Stimulated activated naive CD8-positive, alpha-beta T cell treated with anti-CD3 and anti-CD28 coated beads, Interleukin-15, amount 100 ng/mL, for 72 hours (primary cell): Measurements from ENCODE around the gene MGMT.
A peak's percentile ranks its signal among the peaks of the same experiment; 100 is the strongest.

Experiments used
- ATAC-seq: fragments of 150-1000 bp; cut with Tn5 transposase; 2 replicates; pipeline ENCODE4 v1.10.0; 2021; ENCODE audit warnings: mild to moderate bottlenecking, moderate library complexity
- DNase-seq, 2 donors: peaks; one replicate each; pipeline ENCODE4 v3.0.0; 2021 to 2022
- H3K27ac Mint-ChIP-seq, 2 donors: one replicate each; pipeline ENCODE4 v1.8.0; 2022; ENCODE audit warnings: mild to moderate bottlenecking in 2 of 2, mixed read lengths in 2 of 2, moderate library complexity in 2 of 2
- H3K27me3 Mint-ChIP-seq: one replicate; pipeline ENCODE4 v1.8.0; 2022; ENCODE audit warnings: mixed read lengths
- H3K4me1 Mint-ChIP-seq: one replicate; pipeline ENCODE4 v1.8.0; 2022; ENCODE audit warnings: mild to moderate bottlenecking, mixed read lengths
- H3K4me3 Mint-ChIP-seq, 2 donors: one replicate each; pipeline ENCODE4 v1.8.0; 2022; ENCODE audit warnings: mild to moderate bottlenecking in 2 of 2, mixed read lengths in 2 of 2, moderate library complexity in 1 of 2
- H3K9me3 Mint-ChIP-seq, 2 donors: one replicate each; pipeline ENCODE4 v1.8.0; 2022; ENCODE audit warnings: mixed read lengths in 2 of 2

The MGMT gene

DNA sequence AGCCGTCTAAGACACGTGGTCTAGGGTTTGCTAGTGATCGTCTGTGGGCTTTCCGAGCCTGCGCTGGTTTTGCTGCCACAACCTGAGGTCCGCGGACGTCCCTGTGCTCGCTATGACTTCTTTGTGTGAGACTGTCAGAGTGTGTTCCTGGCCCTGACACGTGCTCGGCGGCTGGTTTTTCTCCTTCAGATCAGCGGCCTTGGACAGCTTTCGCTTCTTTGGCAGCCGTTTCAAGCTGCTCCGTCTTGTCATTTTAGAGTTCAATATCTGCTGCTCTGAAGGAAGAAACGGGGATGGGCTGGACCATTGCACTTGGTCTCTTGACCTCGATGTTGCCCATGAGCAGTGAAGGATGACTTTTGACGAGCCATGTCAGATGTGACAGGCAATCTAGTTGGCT is 147.3 kb downstream of the MGMT start:
- H3K27ac Mint-ChIP-seq, result no peak overlapping the region
- H3K27me3 Mint-ChIP-seq, result no peaks in the 10 kb centered on the region

DNA sequence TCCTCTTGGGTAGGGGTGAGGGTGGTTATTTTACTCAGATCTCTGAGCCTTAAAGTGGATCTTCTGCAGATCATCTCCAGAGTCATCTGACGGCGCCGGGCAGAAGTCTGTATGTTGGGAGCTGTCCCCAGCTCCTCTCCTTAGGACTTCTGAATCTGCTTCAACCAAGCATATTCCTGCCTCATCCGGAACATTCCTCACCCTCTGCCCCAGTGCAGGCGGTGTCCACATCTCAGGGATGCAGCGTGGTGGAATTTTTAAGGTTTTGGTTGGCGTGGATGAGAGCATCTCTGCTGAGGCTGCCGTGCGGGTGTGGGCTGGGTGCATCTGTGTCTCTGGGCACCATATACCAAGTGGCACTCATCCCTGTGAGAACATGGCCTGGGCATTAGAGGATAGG is 148.3 kb downstream of the MGMT start:
- Mint-ChIP-seq H3K4me3 (no peak overlapping the region), H3K4me1 (no peaks in the 10 kb centered on the region), H3K27ac (no peak overlapping the region), H3K9me3 (peaks cover 12 to 65% of the 10 kb centered on the region in 2 donors), H3K27me3 (no peaks in the 10 kb centered on the region)
- DNase-seq, result no peak
- ATAC-seq, result no peak

More for the DNA sequence above, 147.3 kb downstream of the MGMT start:
- ATAC-seq (no peak), DNase-seq (no peak)
- H3K4me1 Mint-ChIP-seq, result no peaks in the 10 kb centered on the region
- no peak overlapping the region for H3K4me3 Mint-ChIP-seq
- H3K9me3 Mint-ChIP-seq, result peaks cover 12 to 71% of the 10 kb centered on the region in 2 donors

DNA sequence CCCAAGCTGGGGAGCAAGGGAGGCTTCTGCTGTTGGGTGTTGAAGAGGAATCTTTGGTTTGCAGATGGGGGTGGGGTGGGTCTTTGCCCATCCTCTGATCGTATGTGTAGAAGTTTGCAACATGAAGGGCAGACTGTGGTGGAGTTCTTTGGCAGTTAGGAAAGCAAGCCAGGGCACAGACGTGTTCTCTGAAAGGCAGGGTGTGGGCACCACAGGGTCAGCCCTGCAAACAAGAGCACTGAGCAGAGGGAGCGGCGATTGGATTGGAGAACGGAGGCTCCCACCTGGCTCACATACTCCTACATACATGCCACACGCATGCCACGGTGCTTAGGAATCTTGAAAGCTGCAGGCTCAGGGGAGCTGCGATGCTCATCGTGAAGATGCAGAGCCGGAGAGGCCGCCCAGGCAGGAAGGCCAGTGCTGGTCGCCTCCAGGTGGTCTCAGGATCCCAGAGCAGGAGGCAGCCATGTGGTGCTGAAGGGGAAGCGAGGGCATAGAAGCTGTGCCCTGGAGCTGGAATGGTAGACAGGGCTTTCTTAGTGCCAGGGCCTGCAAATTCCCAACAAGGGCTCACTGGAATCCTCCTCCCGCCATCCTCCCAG is 149.0 kb downstream of the MGMT start:
- no peak for DNase-seq
- H3K4me3 Mint-ChIP-seq, result no peak overlapping the region
- H3K9me3 Mint-ChIP-seq, result peaks cover 12 to 63% of the 10 kb centered on the region in 2 donors
- no peak overlapping the region for H3K27ac Mint-ChIP-seq
- ATAC-seq, result no peak
- no peaks in the 10 kb centered on the region for H3K27me3 Mint-ChIP-seq
- H3K4me1 Mint-ChIP-seq, result peaks cover under 1% of the 10 kb centered on the region

DNA sequence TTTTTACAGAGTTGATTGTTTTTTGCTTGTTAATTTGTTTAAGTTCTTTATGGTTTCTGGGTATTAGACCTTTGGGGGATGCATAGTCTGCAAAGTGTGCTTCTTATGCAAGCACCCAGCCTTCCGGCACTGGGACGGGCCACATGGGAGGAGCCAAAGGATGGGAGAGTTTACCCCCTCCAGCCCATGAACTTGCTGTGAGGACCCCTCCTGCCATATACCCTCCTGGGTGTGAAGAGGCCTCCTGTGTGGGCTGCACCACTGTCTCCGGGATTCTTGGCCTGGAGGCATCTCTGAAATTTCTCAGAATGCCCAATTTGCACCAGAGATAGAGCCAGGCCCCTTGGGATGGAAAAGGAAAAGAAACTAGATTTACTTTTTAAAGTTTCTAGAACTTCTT is 150.7 kb downstream of the MGMT start:
- ATAC-seq (no peak), DNase-seq (no peak)
- Mint-ChIP-seq H3K9me3 (peaks cover 16 to 67% of the 10 kb centered on the region in 2 donors), H3K27ac (no peak overlapping the region), H3K27me3 (no peaks in the 10 kb centered on the region), H3K4me3 (no peak overlapping the region), H3K4me1 (peaks cover 5% of the 10 kb centered on the region)

DNA sequence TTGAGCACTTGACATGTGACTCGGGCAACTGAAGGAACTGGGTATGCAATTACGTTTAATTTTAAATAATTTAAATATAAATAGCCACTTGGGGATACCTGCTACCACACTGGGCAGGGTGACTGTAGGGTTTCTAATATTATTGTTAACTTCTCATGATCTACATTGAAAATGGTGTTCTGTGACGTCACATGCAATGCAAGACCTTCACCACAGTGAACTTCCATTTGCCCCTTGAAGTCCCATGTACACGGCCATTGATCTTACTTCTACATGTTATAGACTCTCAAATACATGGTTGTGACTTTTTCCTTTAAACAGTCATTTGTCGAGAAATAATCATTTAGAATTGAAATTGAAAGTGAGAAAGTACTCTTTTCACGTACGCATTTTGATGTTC is 154.0 kb downstream of the MGMT start:
- Mint-ChIP-seq H3K9me3 (peaks cover 14 to 73% of the 10 kb centered on the region in 2 donors), H3K27me3 (no peaks in the 10 kb centered on the region), H3K4me3 (no peak overlapping the region), H3K27ac (no peak overlapping the region), H3K4me1 (peaks cover 5% of the 10 kb centered on the region)
- ATAC-seq (no peak), DNase-seq (no peak)

DNA sequence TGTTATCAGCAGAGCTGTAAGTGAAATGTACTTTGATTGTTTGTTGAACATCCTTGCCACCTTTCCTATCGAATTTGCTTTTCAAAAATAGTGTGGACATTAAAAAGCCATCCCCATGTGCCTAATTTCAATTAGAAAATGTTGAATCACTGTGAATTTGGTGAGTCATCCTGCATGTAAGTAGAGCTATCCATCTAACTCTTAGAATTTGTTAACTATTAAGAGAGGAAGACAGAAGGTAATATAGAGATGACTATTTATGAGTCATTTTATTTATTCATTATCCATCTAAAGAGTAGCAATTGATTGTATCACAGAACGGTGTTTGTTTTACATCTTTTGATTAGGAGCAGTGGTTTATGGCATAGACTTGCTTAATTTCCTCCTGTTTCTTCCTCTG is 154.7 kb downstream of the MGMT start:
- no peak overlapping the region for H3K27ac Mint-ChIP-seq
- H3K4me3 Mint-ChIP-seq, result no peak overlapping the region
- H3K27me3 Mint-ChIP-seq, result no peaks in the 10 kb centered on the region
- ATAC-seq, result no peak
- H3K9me3 Mint-ChIP-seq, result peaks cover 14 to 73% of the 10 kb centered on the region in 2 donors
- peaks cover 5% of the 10 kb centered on the region for H3K4me1 Mint-ChIP-seq
- DNase-seq, result no peak

DNA sequence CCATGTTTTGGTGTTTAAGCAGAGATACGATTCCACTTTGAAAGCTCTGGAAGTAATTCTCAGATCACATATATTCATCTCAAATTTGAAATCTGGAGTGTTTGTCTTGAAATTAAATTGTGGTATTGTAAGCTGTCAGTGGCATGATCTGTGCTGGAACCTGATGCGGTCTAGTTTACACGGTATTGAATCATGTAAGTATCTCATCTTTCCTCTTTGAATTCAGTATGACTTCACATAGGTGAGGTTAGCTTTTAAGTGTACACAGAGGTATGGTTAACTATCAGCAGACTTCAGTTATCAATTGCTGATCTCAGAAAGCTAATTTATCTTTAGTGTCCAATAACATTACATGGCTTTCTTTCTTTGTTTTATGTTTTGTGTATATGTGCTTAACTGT is 155.2 kb downstream of the MGMT start:
- Mint-ChIP-seq H3K27me3 (no peaks in the 10 kb centered on the region), H3K27ac (no peak overlapping the region), H3K9me3 (peaks cover 14 to 73% of the 10 kb centered on the region in 2 donors), H3K4me3 (no peak overlapping the region), H3K4me1 (peaks cover 5% of the 10 kb centered on the region)
- DNase-seq, result no peak
- no peak for ATAC-seq

DNA sequence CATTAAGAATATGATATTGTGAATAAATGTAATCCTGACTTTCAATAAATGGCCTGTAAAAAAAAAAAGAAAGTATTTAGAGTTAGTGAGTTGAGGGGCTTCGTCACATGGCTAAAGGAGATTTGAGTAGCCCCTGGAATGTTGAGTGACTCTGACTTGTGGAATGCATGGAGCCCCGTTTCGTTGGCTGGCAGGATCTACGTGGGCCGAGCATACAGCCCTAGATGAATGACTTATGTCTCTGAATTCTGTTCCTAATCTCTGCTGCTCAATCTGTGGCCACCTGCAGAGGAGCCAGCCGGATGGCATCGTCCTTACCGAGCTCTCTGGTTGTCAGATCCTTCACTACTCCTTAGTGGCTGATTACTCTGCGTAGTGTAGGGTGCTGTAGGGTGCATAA is 155.7 kb downstream of the MGMT start:
- no peaks in the 10 kb centered on the region for H3K27me3 Mint-ChIP-seq
- no peak overlapping the region for H3K4me3 Mint-ChIP-seq
- H3K9me3 Mint-ChIP-seq, result peaks cover 14 to 73% of the 10 kb centered on the region in 2 donors
- H3K4me1 Mint-ChIP-seq, result peaks cover 5% of the 10 kb centered on the region
- no peak overlapping the region for H3K27ac Mint-ChIP-seq
- DNase-seq, result no peak
- no peak for ATAC-seq

DNA sequence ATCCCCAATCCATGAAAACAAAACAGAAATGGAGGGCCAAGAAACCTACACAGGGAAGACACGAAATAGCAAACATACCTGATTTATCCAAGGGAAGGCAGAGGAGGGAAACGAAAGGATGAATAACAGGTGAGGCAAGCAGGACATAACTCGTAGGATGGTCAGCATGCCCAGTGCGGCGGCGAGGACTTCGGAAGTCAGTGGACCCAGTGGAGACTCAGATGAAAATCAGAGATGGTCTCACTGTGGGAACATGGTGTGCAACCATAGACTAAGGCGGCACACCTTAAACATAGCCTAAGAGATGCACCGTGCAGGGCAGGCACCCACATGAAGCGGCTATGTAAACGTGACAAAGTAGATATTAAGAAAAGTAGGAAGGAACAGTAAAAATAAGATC is 157.5 kb downstream of the MGMT start:
- no peak overlapping the region for H3K4me3 Mint-ChIP-seq
- peak overlapping the region; percentile 1 to 91 for H3K27ac Mint-ChIP-seq
- no peaks in the 10 kb centered on the region for H3K27me3 Mint-ChIP-seq

DNA sequence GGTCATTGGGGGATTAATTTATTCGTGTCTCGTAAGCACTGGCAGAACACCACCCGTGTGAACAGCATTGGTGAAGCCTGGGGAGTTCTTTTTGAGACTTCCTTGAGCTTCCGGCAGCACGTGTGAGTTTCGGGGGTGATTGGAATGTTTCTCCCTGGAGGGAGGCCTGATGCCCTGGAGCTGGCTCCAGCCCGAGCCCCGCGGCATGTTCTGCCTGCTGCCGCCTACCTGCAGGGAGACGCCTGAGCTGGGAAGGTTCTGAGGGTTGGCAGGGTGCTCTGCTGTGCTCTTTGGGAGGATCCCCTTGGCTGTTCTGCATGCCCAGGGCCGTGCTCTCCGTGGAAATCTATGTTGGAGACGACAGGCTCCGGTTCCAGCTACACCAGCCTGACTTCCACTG is 159.3 kb downstream of the MGMT start:
- no peak for DNase-seq
- H3K4me3 Mint-ChIP-seq, result no peak overlapping the region
- H3K4me1 Mint-ChIP-seq, result peaks cover 2% of the 10 kb centered on the region
- peaks cover 18 to 64% of the 10 kb centered on the region in 2 donors for H3K9me3 Mint-ChIP-seq
- ATAC-seq, result no peak
- no peak overlapping the region for H3K27ac Mint-ChIP-seq
- H3K27me3 Mint-ChIP-seq, result no peaks in the 10 kb centered on the region

More for the DNA sequence above, 157.5 kb downstream of the MGMT start:
- DNase-seq, result no peak
- no peak for ATAC-seq
- H3K9me3 Mint-ChIP-seq, result peaks cover 14 to 66% of the 10 kb centered on the region in 2 donors
- peaks cover 5% of the 10 kb centered on the region for H3K4me1 Mint-ChIP-seq

DNA sequence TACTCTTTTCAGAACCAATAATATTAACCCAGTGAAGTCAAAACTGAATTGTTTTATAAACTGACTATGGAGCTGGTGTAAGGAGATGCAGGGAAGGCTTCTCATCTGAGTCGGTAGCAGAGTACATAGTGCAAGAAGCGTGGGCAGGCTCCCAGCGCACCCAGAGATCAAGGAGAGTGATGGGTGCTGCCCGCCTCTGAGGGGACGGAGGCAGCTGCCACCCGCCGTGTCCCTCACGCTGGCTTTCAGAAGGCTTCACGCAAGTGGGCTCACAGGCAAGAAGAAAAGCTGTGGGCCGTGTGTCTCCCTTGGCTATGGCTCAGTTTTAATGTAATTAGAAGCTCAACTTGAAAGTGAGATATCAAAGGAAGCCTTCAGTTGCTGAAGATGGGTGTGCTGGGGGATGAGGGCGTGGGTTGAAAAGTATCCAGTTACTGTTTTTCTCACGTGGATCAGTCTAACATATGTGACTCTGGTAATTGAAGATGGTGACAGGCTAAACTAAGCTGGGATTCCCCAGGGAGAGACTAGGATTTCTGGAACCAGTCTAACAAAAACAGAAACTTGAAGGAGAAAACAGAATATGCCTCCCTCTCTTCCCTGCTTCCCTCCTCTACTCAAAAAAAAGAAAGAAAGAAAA is 159.9 kb downstream of the MGMT start:
- Mint-ChIP-seq H3K27ac (no peak overlapping the region), H3K4me1 (no peaks in the 10 kb centered on the region), H3K27me3 (no peaks in the 10 kb centered on the region), H3K4me3 (no peak overlapping the region), H3K9me3 (peaks cover 18 to 58% of the 10 kb centered on the region in 2 donors)
- DNase-seq (no peak), ATAC-seq (no peak)

DNA sequence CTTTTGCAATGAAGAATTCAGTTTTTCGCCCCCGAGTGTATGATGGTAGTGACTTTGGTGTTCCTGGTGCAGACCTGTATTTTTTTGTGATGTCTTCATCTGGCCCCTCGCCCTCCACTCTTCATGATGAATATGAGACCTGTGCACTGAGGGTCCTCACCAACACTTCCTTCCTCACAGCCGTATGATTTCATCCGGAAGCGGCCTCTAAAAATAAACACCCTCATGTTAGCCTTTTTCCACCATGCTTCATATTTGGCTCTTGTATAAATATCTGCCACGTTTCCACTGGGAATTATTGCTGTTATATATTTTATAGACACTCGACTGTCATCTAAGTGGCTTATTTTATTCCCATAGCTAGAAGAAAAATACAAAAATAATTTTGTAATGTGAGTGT is 160.4 kb downstream of the MGMT start:
- no peak overlapping the region for H3K4me3 Mint-ChIP-seq
- no peak for DNase-seq
- no peaks in the 10 kb centered on the region for H3K4me1 Mint-ChIP-seq
- H3K9me3 Mint-ChIP-seq, result peaks cover 21 to 60% of the 10 kb centered on the region in 2 donors
- H3K27me3 Mint-ChIP-seq, result no peaks in the 10 kb centered on the region
- H3K27ac Mint-ChIP-seq, result no peak overlapping the region
- no peak for ATAC-seq

DNA sequence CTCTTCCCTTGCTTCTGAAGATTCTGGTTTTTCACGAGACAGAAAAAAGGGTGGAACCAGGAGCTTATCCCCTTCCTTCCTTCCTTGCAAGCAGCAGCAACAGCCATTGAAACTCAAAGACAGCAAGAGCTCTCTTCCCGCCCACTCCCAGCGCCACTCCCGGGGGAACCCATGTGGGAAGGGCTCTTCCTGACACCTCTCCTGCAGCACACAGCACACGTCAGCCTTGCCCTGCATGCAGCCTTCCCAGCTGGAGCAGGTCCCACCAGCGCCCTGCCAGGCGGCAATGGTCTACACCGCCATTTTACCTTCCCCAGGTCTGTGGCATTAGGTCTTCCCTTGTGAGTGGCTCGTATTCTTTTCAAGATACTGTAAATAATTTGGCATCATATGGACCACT is 161.8 kb downstream of the MGMT start:
- H3K27ac Mint-ChIP-seq, result no peak overlapping the region
- no peak for DNase-seq
- H3K9me3 Mint-ChIP-seq, result peaks cover 23 to 57% of the 10 kb centered on the region in 2 donors
- H3K4me1 Mint-ChIP-seq, result no peaks in the 10 kb centered on the region
- H3K4me3 Mint-ChIP-seq, result no peak overlapping the region
- no peaks in the 10 kb centered on the region for H3K27me3 Mint-ChIP-seq
- ATAC-seq, result no peak

DNA sequence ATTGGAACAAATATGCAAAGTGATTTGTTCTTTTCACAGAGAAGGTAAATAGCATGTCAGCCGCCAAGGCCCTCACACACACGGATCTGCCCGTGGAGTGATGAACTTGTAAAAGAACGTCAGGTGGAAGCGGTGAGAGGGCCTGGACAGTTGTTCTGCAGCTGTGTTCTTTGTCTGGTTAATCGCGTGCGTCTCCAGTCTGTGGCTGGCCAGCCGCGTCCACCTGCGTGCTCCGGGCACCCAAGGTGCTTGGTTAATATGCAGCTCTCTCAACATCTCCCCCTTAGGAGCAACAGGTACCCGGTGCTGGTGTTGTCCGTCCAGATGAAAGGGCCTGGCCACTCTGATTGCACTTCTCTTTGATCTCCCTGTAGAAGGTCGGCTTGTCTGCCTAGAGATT is 162.9 kb downstream of the MGMT start:
- Mint-ChIP-seq H3K4me1 (no peaks in the 10 kb centered on the region), H3K27me3 (no peaks in the 10 kb centered on the region), H3K27ac (no peak overlapping the region), H3K4me3 (no peak overlapping the region), H3K9me3 (peaks cover 25 to 57% of the 10 kb centered on the region in 2 donors)
- DNase-seq (no peak), ATAC-seq (no peak)

DNA sequence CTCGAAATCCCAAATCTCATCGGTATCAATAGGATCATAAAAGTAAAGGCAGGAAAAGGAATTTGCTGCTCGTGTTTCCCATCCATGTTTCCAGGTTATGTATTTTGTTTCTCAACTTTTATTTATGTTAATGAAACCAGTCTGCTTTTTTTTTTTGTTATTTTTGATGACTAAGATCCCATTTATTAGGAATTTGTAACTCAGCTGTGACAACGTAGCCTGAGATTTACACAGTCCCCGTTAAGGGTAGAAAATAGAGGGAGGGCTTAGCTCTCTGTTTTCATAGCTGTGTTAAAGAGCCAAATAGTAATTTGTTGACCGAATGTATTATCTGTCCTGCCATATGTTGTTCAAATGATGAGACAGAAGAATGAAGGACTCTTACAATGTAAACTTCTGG is 164.0 kb downstream of the MGMT start:
- DNase-seq, result no peak
- Mint-ChIP-seq H3K4me3 (no peak overlapping the region), H3K4me1 (no peaks in the 10 kb centered on the region), H3K27me3 (no peaks in the 10 kb centered on the region), H3K27ac (no peak overlapping the region), H3K9me3 (peaks cover 20 to 61% of the 10 kb centered on the region in 2 donors)
- no peak for ATAC-seq

DNA sequence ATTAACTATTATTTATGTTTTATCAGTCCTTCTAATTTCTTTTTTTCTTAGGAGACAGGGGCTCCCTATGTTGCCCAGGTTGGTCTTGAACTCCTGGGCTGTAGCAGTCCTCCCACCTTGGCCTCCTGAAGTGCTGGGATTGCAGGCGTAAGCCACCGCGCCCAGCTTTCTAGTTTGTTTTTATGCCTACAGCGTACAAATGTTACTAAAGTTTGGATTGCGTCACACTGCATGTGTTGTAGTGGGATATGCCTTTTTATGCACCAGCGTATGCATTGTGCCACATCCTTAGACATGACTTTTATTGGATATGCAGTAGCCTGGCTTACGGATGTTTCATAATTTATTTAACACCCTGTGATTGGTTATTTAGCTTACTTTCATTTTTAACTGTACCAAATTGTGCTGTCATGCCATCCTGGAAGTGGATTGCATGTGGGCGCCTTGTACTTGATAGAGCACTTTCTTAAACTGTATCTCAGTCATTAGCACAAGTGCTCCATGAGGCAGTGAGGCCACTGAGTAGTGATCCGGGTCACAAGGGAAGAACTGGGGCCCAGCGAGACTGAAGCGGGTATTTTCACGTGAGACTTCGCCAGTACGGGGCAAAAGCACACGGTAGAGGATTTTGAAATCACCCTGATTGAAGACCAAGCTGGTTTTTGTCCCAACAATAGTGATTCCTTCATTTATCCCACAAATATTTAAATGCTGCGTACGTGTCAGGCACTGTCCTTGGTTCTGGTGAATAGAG is 165.0 kb downstream of the MGMT start:
- no peaks in the 10 kb centered on the region for H3K27me3 Mint-ChIP-seq
- ATAC-seq (no peak), DNase-seq (no peak)
- peaks cover 20 to 51% of the 10 kb centered on the region in 2 donors for H3K9me3 Mint-ChIP-seq
- H3K4me1 Mint-ChIP-seq, result no peaks in the 10 kb centered on the region
- H3K4me3 Mint-ChIP-seq, result no peak overlapping the region
- H3K27ac Mint-ChIP-seq, result peak overlapping the region in 1 of 2 donors; percentile 32
